Osteocyte (in vitro differentiated cells): Measurements from ENCODE around the gene COX7B. TPM values are rescaled to one million over a fixed set of nuclear protein-coding genes. Genes with fewer than 3 reads are reported as not detected.

Experiments used
- DNase-seq: peaks from one replicate; pipeline ENCODE4 v3.0.0; 2021; ENCODE audit warnings: mixed read lengths; ENCODE audit not compliant: unreplicated experiment; ENCODE audit errors: extremely low spot score
- H3K27ac Mint-ChIP-seq: one replicate; pipeline ENCODE4 v1.8.0; 2021; ENCODE audit warnings: mild to moderate bottlenecking, mixed read lengths; ENCODE audit not compliant: unreplicated experiment
- H3K27me3 Mint-ChIP-seq: one replicate; pipeline ENCODE4 v1.8.0; 2021; ENCODE audit warnings: mixed read lengths; ENCODE audit not compliant: unreplicated experiment
- H3K36me3 Mint-ChIP-seq: one replicate; pipeline ENCODE4 v1.8.0; 2021; ENCODE audit warnings: mixed read lengths; ENCODE audit not compliant: unreplicated experiment
- H3K4me1 Mint-ChIP-seq: one replicate; pipeline ENCODE4 v1.8.0; 2021; ENCODE audit warnings: mixed read lengths; ENCODE audit not compliant: unreplicated experiment
- H3K4me3 Mint-ChIP-seq: one replicate; pipeline ENCODE4 v1.8.0; 2021; ENCODE audit warnings: mild to moderate bottlenecking, moderate library complexity, mixed read lengths; ENCODE audit not compliant: unreplicated experiment
- H3K9me3 Mint-ChIP-seq: one replicate; pipeline ENCODE4 v1.8.0; 2021; ENCODE audit warnings: mixed read lengths; ENCODE audit not compliant: unreplicated experiment
- total RNA-seq: library from RNA; stranded (reverse); gene quantifications from 2 replicates; pipeline ENCODE4 v1.2.1, GENCODE V29; 2021
- TF ChIP-seq, protein P1 (sequence below): fragments of 200-600 bp; sonication (generic); IDR thresholded peaks from 2 replicates; pipeline ENCODE4 v1.5.0; 2021; ENCODE audit warnings: antibody characterized with exemption, mild to moderate bottlenecking, moderate library complexity

Gene COX7B
- total RNA-seq, 1 donor from 2014 or later = 197 TPM

DNA sequence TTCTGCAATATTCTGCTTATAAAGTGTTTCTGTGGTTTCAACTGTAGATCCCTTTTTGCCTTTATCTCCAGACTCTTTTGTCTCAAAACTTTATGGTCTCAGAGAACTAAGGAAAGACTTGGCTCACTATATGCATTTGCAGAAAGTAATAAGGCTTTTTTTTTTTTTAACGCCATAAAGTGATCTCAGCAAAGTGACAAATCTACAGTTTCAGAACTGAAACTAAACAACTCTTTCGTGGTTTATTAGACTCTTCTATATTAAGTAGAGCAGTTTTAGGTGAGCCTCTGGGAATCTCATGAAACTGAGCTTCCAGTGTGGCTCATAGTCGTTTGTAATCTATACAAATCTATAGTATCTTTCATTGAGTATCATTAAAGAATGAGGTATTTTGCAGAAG, 26.5 kb downstream of the COX7B start:
- Mint-ChIP-seq H3K4me1 (no peaks in the 10 kb centered on the region), H3K9me3 (peaks cover 5% of the 10 kb centered on the region), H3K36me3 (no peaks in the 10 kb centered on the region)

DNA sequence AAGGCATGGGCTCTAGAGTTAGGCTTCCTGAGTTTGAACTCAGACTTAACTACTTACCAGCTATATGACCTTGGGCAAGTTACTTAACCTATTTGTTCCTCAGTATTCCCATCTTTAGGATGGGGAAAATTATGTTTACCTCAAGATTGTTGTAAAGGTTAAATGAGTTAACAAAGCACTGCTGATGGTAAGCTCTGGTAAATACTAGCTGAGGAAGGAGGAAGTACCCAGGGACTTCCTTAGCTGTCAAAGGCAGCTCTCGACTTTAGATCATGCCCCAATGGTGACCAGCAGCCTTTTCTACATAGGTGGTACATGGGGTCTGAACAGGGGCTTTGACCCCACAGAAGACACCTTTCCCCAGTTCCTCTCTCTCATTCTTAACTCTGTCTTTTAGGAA, 31.3 kb downstream of the COX7B start:
- Mint-ChIP-seq H3K4me3 (no peak overlapping the region), H3K9me3 (no peaks in the 10 kb centered on the region), H3K27ac (no peak overlapping the region), H3K4me1 (no peaks in the 10 kb centered on the region), H3K36me3 (no peaks in the 10 kb centered on the region), H3K27me3 (no peaks in the 10 kb centered on the region)
- TF ChIP-seq, protein P1, sequence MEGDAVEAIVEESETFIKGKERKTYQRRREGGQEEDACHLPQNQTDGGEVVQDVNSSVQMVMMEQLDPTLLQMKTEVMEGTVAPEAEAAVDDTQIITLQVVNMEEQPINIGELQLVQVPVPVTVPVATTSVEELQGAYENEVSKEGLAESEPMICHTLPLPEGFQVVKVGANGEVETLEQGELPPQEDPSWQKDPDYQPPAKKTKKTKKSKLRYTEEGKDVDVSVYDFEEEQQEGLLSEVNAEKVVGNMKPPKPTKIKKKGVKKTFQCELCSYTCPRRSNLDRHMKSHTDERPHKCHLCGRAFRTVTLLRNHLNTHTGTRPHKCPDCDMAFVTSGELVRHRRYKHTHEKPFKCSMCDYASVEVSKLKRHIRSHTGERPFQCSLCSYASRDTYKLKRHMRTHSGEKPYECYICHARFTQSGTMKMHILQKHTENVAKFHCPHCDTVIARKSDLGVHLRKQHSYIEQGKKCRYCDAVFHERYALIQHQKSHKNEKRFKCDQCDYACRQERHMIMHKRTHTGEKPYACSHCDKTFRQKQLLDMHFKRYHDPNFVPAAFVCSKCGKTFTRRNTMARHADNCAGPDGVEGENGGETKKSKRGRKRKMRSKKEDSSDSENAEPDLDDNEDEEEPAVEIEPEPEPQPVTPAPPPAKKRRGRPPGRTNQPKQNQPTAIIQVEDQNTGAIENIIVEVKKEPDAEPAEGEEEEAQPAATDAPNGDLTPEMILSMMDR = no peak
- DNase-seq = no peak

More for the DNA sequence above, 26.5 kb downstream of the COX7B start:
- Mint-ChIP-seq H3K27ac (no peak overlapping the region), H3K27me3 (no peaks in the 10 kb centered on the region), H3K4me3 (no peak overlapping the region)
- TF ChIP-seq, protein P1 = no peak
- no peak for DNase-seq

DNA sequence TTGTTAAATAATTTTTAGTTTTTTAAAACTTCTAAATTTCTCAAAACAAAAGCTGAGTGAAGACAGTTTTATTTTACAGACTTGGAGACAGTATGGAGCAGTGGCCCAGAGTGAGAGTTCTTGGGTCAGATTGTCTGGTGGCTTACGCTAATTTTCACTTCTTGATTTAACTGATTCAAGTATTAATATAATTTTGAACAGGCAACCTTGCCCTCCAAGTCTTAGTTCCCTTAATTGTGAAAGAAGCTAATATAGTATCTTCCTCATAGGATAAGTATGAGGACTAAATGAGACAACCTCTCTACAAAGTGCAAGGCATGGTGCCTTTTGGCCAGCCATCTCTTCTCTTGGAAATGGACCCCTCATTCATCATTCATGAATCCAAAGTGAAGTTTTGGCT, 36.6 kb downstream of the COX7B start:
- no peak for DNase-seq
- Mint-ChIP-seq H3K9me3 (peaks cover 4% of the 10 kb centered on the region), H3K27me3 (no peaks in the 10 kb centered on the region), H3K4me3 (no peak overlapping the region), H3K36me3 (no peaks in the 10 kb centered on the region), H3K27ac (no peak overlapping the region), H3K4me1 (peaks cover 1% of the 10 kb centered on the region)
- TF ChIP-seq, protein P1 = no peak

DNA sequence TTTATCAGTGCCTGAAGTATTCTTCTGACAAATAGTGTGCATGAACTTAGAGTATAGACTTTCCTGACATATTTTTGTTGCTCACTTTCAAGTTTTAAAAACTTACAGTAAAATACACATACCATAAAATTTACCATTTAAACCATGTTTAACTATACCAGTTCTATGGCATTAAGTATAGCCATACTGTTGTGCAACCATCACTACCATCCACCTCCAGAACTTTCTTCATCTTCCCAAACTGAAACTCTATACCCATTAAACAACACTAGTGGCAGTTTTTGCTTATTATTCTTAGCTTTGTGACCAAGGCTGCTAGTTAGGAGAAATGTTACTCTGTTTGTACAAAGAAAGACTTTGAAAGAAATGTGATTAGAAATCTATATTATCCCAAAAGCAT, 37.0 kb downstream of the COX7B start:
- TF ChIP-seq, protein P1 = no peak
- Mint-ChIP-seq H3K4me1 (peaks cover 1% of the 10 kb centered on the region), H3K9me3 (peaks cover 4% of the 10 kb centered on the region), H3K4me3 (no peak overlapping the region), H3K36me3 (no peaks in the 10 kb centered on the region), H3K27me3 (no peaks in the 10 kb centered on the region), H3K27ac (no peak overlapping the region)
- DNase-seq = no peak

DNA sequence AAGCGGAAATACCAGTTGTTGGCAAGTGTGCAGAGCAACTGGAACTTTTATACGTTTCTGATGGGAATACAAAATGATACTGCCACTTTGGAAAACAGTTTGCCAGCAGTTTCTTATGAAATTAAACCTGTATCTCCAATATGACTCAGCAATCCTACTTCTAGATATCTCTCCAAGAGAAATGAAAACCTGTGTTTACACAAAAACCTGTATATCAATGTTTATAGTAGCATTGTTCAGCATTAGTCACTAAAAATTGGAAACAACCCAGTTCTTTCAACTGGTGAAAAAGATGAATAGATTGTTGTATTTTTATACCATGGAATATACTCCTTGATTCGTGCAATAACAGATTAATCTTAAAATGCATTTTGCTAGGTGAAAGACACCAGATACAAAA, 38.0 kb downstream of the COX7B start:
- H3K4me3 Mint-ChIP-seq = no peak overlapping the region
- no peaks in the 10 kb centered on the region for H3K36me3 Mint-ChIP-seq
- TF ChIP-seq, protein P1 = no peak
- DNase-seq = no peak
- peaks cover 1% of the 10 kb centered on the region for H3K4me1 Mint-ChIP-seq
- peaks cover 4% of the 10 kb centered on the region for H3K9me3 Mint-ChIP-seq
- H3K27me3 Mint-ChIP-seq = no peaks in the 10 kb centered on the region
- no peak overlapping the region for H3K27ac Mint-ChIP-seq
